PC-3 (cell line): ENCODE data around the gene KCNK18. TPM values are rescaled to one million over a fixed set of nuclear protein-coding genes. Genes with fewer than 3 reads are reported as not detected.

Experiments used
- ATAC-seq: fragments of 200-7000 bp; cut with Tn5 transposase; 2 replicates; pipeline ENCODE4 v1.9.1; 2020; ENCODE audit warnings: mild to moderate bottlenecking, moderate library complexity
- BruUV-seq: library from RNA; stranded (reverse); fragments of 400-500 nt; replicated peaks from 2 replicates; lab custom pipeline; 2021; lab: Mats Ljungman, UMichigan
- CTCF ChIA-PET: fragments of 300-600 bp; sonication (Branson Sonifier 250); formaldehyde crosslinking; loops from one replicate; lab custom pipeline; 2022; ENCODE audit warnings: antibody characterized with exemption; lab: Charles Lee
- POLR2A ChIA-PET: fragments of 300-600 bp; sonication (Branson Sonifier 250); formaldehyde crosslinking; loops from one replicate; lab custom pipeline; 2022; ENCODE audit warnings: antibody characterized with exemption; ENCODE audit not compliant: unreplicated experiment; lab: Charles Lee
- DNase-seq: peaks from one replicate; pipeline ENCODE4 v3.0.0-alpha.2; 2015
- H2AFZ ChIP-seq: fragments of 300-600 bp; sonication (generic); 2 replicates; pipeline ENCODE4 v1.6.0; 2016; ENCODE audit warnings: antibody characterized with exemption, low read length
- H3F3A ChIP-seq: fragments of 300-600 bp; sonication (generic); one replicate; pipeline ENCODE4 v1.6.0; 2017; ENCODE audit warnings: antibody characterized with exemption, low read length, control low read depth, mild to moderate bottlenecking; ENCODE audit not compliant: unreplicated experiment
- H3K27ac ChIP-seq: fragments of 300-600 bp; sonication (generic); 2 replicates; pipeline ENCODE4 v1.5.1; 2016; ENCODE audit warnings: mild to moderate bottlenecking, low read length
- H3K27me3 ChIP-seq: fragments of 300-600 bp; sonication (generic); 2 replicates; pipeline ENCODE4 v1.6.1; 2016; ENCODE audit warnings: low read length, mixed read lengths
- H3K36me3 ChIP-seq: fragments of 300-600 bp; sonication (generic); 2 replicates; pipeline ENCODE4 v1.6.1; 2016; ENCODE audit warnings: low read depth, mixed run types, low read length, mixed read lengths
- H3K4me1 ChIP-seq: fragments of 300-600 bp; sonication (generic); 2 replicates; pipeline ENCODE4 v1.5.1; 2016; ENCODE audit warnings: low read length; ENCODE audit not compliant: insufficient read depth
- H3K4me2 ChIP-seq: fragments of 300-600 bp; sonication (generic); 2 replicates; pipeline ENCODE4 v1.6.0; 2016; ENCODE audit warnings: low read length
- H3K4me3 ChIP-seq: fragments of 300-600 bp; sonication (generic); 2 replicates; pipeline ENCODE4 v1.5.1; 2016; ENCODE audit warnings: mild to moderate bottlenecking, low read length, mixed read lengths
- H3K79me2 ChIP-seq: fragments of 300-600 bp; sonication (generic); 2 replicates; pipeline ENCODE4 v1.6.1; 2017; ENCODE audit warnings: low read length, mixed read lengths
- H3K9ac ChIP-seq: fragments of 300-600 bp; sonication (generic); 2 replicates; pipeline ENCODE4 v1.6.0; 2016; ENCODE audit warnings: mild to moderate bottlenecking, low read length
- H3K9me2 ChIP-seq: fragments of 300-600 bp; sonication (generic); replicated peaks from 2 replicates; pipeline ENCODE4 v1.6.1; 2016; ENCODE audit warnings: mixed run types, low read length, mixed read lengths
- H3K9me3 ChIP-seq: fragments of 300-600 bp; sonication (generic); 2 replicates; pipeline ENCODE4 v1.6.1; 2016; ENCODE audit warnings: low read length, mixed read lengths
- H4K20me1 ChIP-seq: fragments of 300-600 bp; sonication (generic); 2 replicates; pipeline ENCODE4 v1.6.1; 2016; ENCODE audit warnings: low read length, mixed read lengths
- EZH2 ChIP-seq: fragments of 300-600 bp; sonication (generic); IDR thresholded peaks from one replicate; pipeline ENCODE4 v1.6.1; 2017; ENCODE audit warnings: antibody characterized with exemption, mild to moderate bottlenecking, low read length; ENCODE audit not compliant: unreplicated experiment
- EZH2phosphoT487 ChIP-seq: fragments of 300-600 bp; sonication (generic); IDR thresholded peaks from 2 replicates; pipeline ENCODE4 v1.6.1; 2018; ENCODE audit warnings: mild to moderate bottlenecking, antibody characterized with exemption, low read length, borderline replicate concordance
- intact Hi-C: fragments of 100-400 bp; cut with micrococcal nuclease; formaldehyde crosslinking; loops from 2 replicates; pipeline ENCODE4 v1.9.0; 2023
- total RNA-seq: library from RNA; depleted of rRNA; stranded (reverse); fragments of >200 nt; gene quantifications from 2 replicates; pipeline ENCODE4 v1.2.3, GENCODE V29; 2014
- TF ChIP-seq, protein P1 (sequence below): fragments of 300-600 bp; sonication (generic); conservative IDR thresholded peaks from 2 replicates; pipeline ENCODE4 v1.5.1; 2017; ENCODE audit warnings: antibody characterized with exemption, low read depth, mild to moderate bottlenecking, low read length

The KCNK18 gene
- total RNA-seq, 1 experiment from 2014 or later: not detected

DNA sequence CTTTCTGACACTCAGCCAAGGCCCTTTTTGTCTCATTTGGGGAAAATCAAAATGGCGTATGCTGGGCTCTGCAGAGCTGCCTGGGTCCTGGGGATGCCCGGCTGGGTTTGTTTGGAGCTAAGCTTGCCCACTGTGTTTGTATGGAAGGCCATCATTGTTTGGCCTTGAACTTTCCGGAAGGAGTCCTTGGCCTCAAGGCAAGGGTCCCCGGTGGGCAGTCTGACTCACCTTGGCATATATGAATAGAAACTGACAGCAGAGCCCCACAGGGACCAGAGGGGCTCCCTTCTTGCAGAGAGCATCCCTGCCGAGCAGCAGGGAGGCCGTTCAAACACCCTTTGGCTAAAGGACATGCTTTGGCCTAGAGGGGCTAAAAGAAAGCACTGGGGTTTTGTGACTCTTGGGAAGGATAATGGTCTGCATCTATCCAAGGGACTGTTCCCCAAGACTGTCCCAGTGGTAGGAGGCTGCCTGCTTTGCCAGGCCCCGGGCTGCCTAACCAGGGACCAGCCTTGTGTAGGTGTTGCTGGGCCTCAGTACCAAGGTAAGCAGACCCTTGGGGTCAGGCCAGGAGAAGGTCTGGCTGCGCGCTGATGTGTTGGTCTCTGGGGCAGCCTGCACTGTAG lies 58.7 kb downstream of the KCNK18 start:
- no peaks in the 10 kb centered on the region for H4K20me1 ChIP-seq
- no peaks in the 10 kb centered on the region for H3K9me3 ChIP-seq
- ATAC-seq (no peak), DNase-seq (no peak)
- no peaks in the 10 kb centered on the region for H3K4me1 ChIP-seq
- H3K9ac ChIP-seq: no peak overlapping the region
- no TSS peak for BruUV-seq
- CTCF ChIA-PET: no interaction called here
- H3K4me3 ChIP-seq: no peak overlapping the region
- no peaks in the 10 kb centered on the region for H3K36me3 ChIP-seq
- H3F3A ChIP-seq: no peaks in the 10 kb centered on the region
- H3K27me3 ChIP-seq: peaks cover 29% of the 10 kb centered on the region
- no peaks in the 10 kb centered on the region for H3K9me2 ChIP-seq
- TF ChIP-seq EZH2phosphoT487: no peak
- TF ChIP-seq, protein P1, sequence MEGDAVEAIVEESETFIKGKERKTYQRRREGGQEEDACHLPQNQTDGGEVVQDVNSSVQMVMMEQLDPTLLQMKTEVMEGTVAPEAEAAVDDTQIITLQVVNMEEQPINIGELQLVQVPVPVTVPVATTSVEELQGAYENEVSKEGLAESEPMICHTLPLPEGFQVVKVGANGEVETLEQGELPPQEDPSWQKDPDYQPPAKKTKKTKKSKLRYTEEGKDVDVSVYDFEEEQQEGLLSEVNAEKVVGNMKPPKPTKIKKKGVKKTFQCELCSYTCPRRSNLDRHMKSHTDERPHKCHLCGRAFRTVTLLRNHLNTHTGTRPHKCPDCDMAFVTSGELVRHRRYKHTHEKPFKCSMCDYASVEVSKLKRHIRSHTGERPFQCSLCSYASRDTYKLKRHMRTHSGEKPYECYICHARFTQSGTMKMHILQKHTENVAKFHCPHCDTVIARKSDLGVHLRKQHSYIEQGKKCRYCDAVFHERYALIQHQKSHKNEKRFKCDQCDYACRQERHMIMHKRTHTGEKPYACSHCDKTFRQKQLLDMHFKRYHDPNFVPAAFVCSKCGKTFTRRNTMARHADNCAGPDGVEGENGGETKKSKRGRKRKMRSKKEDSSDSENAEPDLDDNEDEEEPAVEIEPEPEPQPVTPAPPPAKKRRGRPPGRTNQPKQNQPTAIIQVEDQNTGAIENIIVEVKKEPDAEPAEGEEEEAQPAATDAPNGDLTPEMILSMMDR: no peak
- POLR2A ChIA-PET: no interaction called here
- intact Hi-C loops: no loop called here
- no peak overlapping the region for H3K4me2 ChIP-seq
- no peaks in the 10 kb centered on the region for H3K79me2 ChIP-seq
- no peak overlapping the region for H3K27ac ChIP-seq
- no peak overlapping the region for H2AFZ ChIP-seq

DNA sequence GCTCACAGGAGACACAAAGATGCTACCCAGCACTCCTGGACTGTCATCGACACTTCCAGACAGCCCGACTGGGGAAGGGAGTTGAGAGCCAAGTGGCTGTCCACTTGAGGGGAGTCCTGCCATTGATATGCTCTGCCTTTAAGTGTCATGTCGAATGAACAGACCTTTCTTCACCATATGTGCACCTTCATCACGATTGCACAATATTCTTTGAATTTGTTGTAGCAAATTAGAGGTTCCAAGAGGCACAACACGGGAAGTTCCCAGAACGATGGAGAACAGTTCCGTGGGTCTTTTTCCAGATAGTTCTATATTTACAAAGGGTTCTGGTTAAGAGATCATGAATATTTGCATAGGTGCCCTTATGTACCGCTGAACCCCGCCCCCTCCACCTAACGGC lies 59.6 kb downstream of the KCNK18 start:
- ATAC-seq (no peak), DNase-seq (no peak)
- Histone ChIP-seq H3K27me3 (peaks cover 32% of the 10 kb centered on the region), H3K4me1 (no peaks in the 10 kb centered on the region), H3K9me3 (no peaks in the 10 kb centered on the region), H3K9me2 (no peaks in the 10 kb centered on the region), H3K36me3 (no peaks in the 10 kb centered on the region), H3K4me3 (no peak overlapping the region), H3K4me2 (no peak overlapping the region), H3K79me2 (no peaks in the 10 kb centered on the region), H4K20me1 (no peaks in the 10 kb centered on the region), H3K27ac (no peak overlapping the region), H3F3A (no peaks in the 10 kb centered on the region), H2AFZ (no peak overlapping the region), H3K9ac (no peak overlapping the region)
- ChIA-PET POLR2A (no interaction called here), CTCF (no interaction called here)
- intact Hi-C loops: no loop called here
- TF ChIP-seq, protein P1: no peak
- TF ChIP-seq EZH2 (no peak), EZH2phosphoT487 (no peak)
- BruUV-seq: no TSS peak

DNA sequence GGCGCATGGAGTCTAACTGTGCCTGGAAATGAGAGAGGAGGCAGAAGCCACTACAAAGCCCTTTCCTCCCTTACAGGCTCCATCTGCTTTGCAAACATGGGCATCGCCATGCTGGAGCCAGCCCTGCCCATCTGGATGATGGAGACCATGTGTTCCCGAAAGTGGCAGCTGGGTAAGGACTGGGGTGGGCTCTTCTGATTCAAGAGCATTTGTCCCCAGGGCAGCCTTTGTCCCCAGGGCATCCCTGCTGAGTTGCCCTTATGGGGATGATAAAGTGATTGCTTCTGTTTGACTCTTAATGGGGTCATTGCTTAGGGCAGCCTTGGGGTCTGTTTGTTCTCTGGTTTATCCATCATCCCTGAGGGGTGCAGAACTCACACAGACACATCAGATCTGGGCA lies 60.4 kb downstream of the KCNK18 start:
- Histone ChIP-seq H3K4me3 (no peak overlapping the region), H3K9ac (no peak overlapping the region), H3K9me2 (no peaks in the 10 kb centered on the region), H3K36me3 (no peaks in the 10 kb centered on the region), H2AFZ (no peak overlapping the region), H3K27ac (no peak overlapping the region), H3K27me3 (peaks cover 32% of the 10 kb centered on the region), H3F3A (no peaks in the 10 kb centered on the region), H3K79me2 (no peaks in the 10 kb centered on the region), H3K9me3 (no peaks in the 10 kb centered on the region), H3K4me2 (no peak overlapping the region), H4K20me1 (no peaks in the 10 kb centered on the region), H3K4me1 (no peaks in the 10 kb centered on the region)
- ATAC-seq (no peak), DNase-seq (no peak)
- CTCF ChIA-PET: no interaction called here
- no TSS peak for BruUV-seq
- TF ChIP-seq, protein P1: no peak
- no peak for TF ChIP-seq EZH2
- TF ChIP-seq EZH2phosphoT487: no peak
- intact Hi-C loops: no loop called here
- POLR2A ChIA-PET: no interaction called here
